Heart left ventricle (tissue), 16 donors: ENCODE data around the gene PSMD3. TPM values are rescaled to one million over a fixed set of nuclear protein-coding genes. Genes with fewer than 3 reads are reported as not detected.

Experiments
- ATAC-seq, 4 donors: fragments of 200-7000 bp; cut with Tn5 transposase; one replicate each; pipeline ENCODE4 v1.9.1; 2020 to 2022; ENCODE audit warnings: moderate library complexity in 4 of 4, mild to moderate bottlenecking in 3 of 4, moderate number of reproducible peaks in 1 of 4
- DNase-seq, 5 donors: peaks; one replicate each; pipeline ENCODE4 v3.0.0-alpha.2; 2020
- H3K27ac ChIP-seq, 12 donors: fragments of 200-600 bp; sonication (generic) in 4 of 12; one replicate each; pipeline versions ENCODE4 v1.5.0 to v1.8.0; 2016 to 2022; ENCODE audit warnings: mild to moderate bottlenecking in 2 of 12
- H3K27me3 ChIP-seq, 9 donors: fragments of 200-600 bp; sonication (generic) in 2 of 9; one replicate each; pipeline versions ENCODE4 v1.5.1 to v1.8.0; 2016 to 2022; ENCODE audit warnings: mild to moderate bottlenecking in 3 of 9
- H3K36me3 ChIP-seq, 9 donors: fragments of 200-600 bp; sonication (generic) in 2 of 9; one replicate each; pipeline versions ENCODE4 v1.5.0 to v1.8.0; 2018 to 2022; ENCODE audit warnings: mild to moderate bottlenecking in 2 of 9
- H3K4me1 ChIP-seq, 12 donors: fragments of 200-600 bp; sonication (generic) in 4 of 12; one replicate each; pipeline versions ENCODE4 v1.5.0 to v1.8.0; 2016 to 2022; ENCODE audit warnings: mild to moderate bottlenecking in 3 of 12
- H3K4me3 ChIP-seq, 12 donors: fragments of 200-600 bp; sonication (generic) in 4 of 12; one replicate each; pipeline versions ENCODE4 v1.5.0 to v1.8.0; 2017 to 2022; ENCODE audit warnings: mild to moderate bottlenecking in 9 of 12, moderate library complexity in 4 of 12
- H3K9me3 ChIP-seq, 12 donors: fragments of 200-600 bp; sonication (generic) in 4 of 12; one replicate each; pipeline versions ENCODE4 v1.5.0 to v1.8.0; 2016 to 2022; ENCODE audit warnings: mild to moderate bottlenecking in 1 of 12
- CTCF ChIP-seq, 12 donors: fragments of 200-600 bp; sonication (generic) in 4 of 12; IDR thresholded peaks; one replicate each; pipeline versions ENCODE4 v1.5.0 to v1.8.0; 2018 to 2022; ENCODE audit warnings: antibody characterized with exemption in 12 of 12, mild to moderate bottlenecking in 5 of 12
- POLR2A ChIP-seq, 2 donors: fragments of 450-650 bp; IDR thresholded peaks; one replicate each; pipeline ENCODE4 v1.6.1; 2017; ENCODE audit warnings: antibody characterized with exemption in 2 of 2, mild to moderate bottlenecking in 2 of 2, moderate library complexity in 2 of 2
- WGBS, 4 donors: extraction: QIAGEN DNeasy Blood & Tissue Kit in 2 of 4; methylation state at CpG; one replicate each; pipeline versions ENCODE4 v1.1.5 to v1.1.7; 2013 to 2018; 5-methylcytosine and 5-hydroxymethylcytosine counted together
- intact Hi-C, 10 donors: fragments of 100-400 bp; cut with DNase I; formaldehyde crosslinking; loops; one replicate each; pipeline versions ENCODE4 v1.11.1 to v1.14.2; 2022
- polyA plus RNA-seq, 2 donors: library from polyadenylated mRNA; stranded (reverse); fragments of 200-250 nt; gene quantifications; one replicate each; pipeline ENCODE4 v1.2.3, GENCODE V29; 2013
- total RNA-seq, 9 donors: library from RNA; depleted of rRNA in 2 of 9; stranded (reverse); fragments of >200 nt in 2 of 9; fragmentation: NEBNext Ultra II Directional in 3 of 9; extraction: Animal tissue kit (Norgen Biotek cat#: 25700) in 3 of 9; gene quantifications; one replicate each; pipeline versions ENCODE4 v1.1.0 to v1.2.4, GENCODE V29; 2016 to 2023
- donor health status: ischemic (EF 13 %, LVEDD 7.1; RV severe dilation, severe dysfunction).
- donor health status: healthy with polysubstance abuse.
- donor health status: DM: no; HTN: yes; CAD: no.
- donor health status: DM: no; HTN: no; CAD: no.
- donor health status: ischemic (EF 25% LVEDD 6.9; RV normal size, moderate dysfunction).
- donor health status: ischemic (EF 25% LVEDD 5.7; RV mildly dilated, moderate dysfunction).
- donor health status: healthy.
- donor health status: DM: yes; HTN: yes; CAD: no.
- donor health status: ischemic (EF 35%, LVEDD 5.7; RV mildly dilated, moderate dysfunction).
- donor health status: nonischemic (EF 11% LVEDD 7.7; RV severe dilation, severe dysfunction).
- donor health status: DM: yes; HTN: yes; CAD: no.
- donor health status: PGD.
- donor health status: ischemic (EF 29% LVEDD 5.4; RV normal size, mild dysfunction).
- donor health status: nonischemic (EF 23%, LVEDD 6.1; RV moderate dilation, normal function).

Gene PSMD3
- total and polyA plus RNA-seq, 11 donors, result 68.9 to 142 (median 83.3) TPM

- DNase-seq (peak in 2 of 5 donors; percentile 2 to 4), ATAC-seq (no peak)
- Histone ChIP-seq H3K9me3 (no peaks in the 10 kb centered on the region), H3K4me3 (no peak overlapping the region), H3K27ac (no peak overlapping the region), H3K27me3 (no peaks in the 10 kb centered on the region), H3K4me1 (peaks cover 0 to 35% (median 13%) of the 10 kb centered on the region in 12 donors), H3K36me3 (peaks cover 0 to 74% (median 68%) of the 10 kb centered on the region in 9 donors)
- intact Hi-C loops, result loop anchor here in 6 of 10 donors (5.0 to 10.0 kb wide), 4 partner anchors 43 to 133 kb away; no protein-coding TSS in a partner anchor
- no peak for TF ChIP-seq POLR2A (IDR thresholded peaks at IDR 0.05)
- TF ChIP-seq CTCF (IDR thresholded peaks at IDR 0.05), result no peak
- WGBS, 4 donors, result 74 to 83% (median 76%) methylated on average over 8 of the region's 8 CpGs
Observed at GRCh38 chr17:40034426-40035161, 54.0 kb downstream of the PSMD3 start.

- TF ChIP-seq CTCF (IDR thresholded peaks at IDR 0.05) (peak in 11 of 12 donors; percentile 30 to 61 (median 47)), POLR2A (IDR thresholded peaks at IDR 0.05) (no peak)
- peaks cover 0 to 68% (median 62%) of the 10 kb centered on the region in 9 donors for H3K36me3 ChIP-seq
- intact Hi-C loops, result loop anchor here in 5 of 10 donors (5.0 to 10.0 kb wide), 4 partner anchors 42 to 132 kb away; no protein-coding TSS in a partner anchor
- H3K4me3 ChIP-seq, result no peak overlapping the region
- H3K27ac ChIP-seq, result no peak overlapping the region
- DNase-seq (peak in 1 of 5 donors; percentile 33), ATAC-seq (peak in 1 of 4 donors; percentile 14)
- H3K27me3 ChIP-seq, result no peaks in the 10 kb centered on the region
- whole genome bisulfite sequencing, 4 donors, result 33 to 50% (median 38%) methylated on average over 2 to 12 of the region's 12 CpGs
- no peaks in the 10 kb centered on the region for H3K9me3 ChIP-seq
- H3K4me1 ChIP-seq, result peaks cover 0 to 35% (median 13%) of the 10 kb centered on the region in 12 donors
Observed at GRCh38 chr17:40035162-40035559, 54.6 kb downstream of the PSMD3 start.

- TF ChIP-seq POLR2A (IDR thresholded peaks at IDR 0.05) (no peak), CTCF (IDR thresholded peaks at IDR 0.05) (peak; percentile 49 to 85 (median 76))
- Histone ChIP-seq H3K4me1 (peaks cover 0 to 26% (median 12%) of the 10 kb centered on the region in 12 donors), H3K36me3 (peaks cover 0 to 49% (median 37%) of the 10 kb centered on the region in 9 donors), H3K27ac (peak overlapping the region; percentile 38 to 88 (median 77)), H3K9me3 (no peaks in the 10 kb centered on the region), H3K4me3 (peak overlapping the region in 2 of 12 donors; percentile 9 to 16), H3K27me3 (no peaks in the 10 kb centered on the region)
- WGBS, 4 donors, result 14 to 21% (median 16%) methylated on average over 11 of the region's 11 CpGs
- DNase-seq (peak; percentile 69 to 86 (median 82)), ATAC-seq (peak; percentile 95 to 98 (median 96))
- intact Hi-C loops, result loop anchor here in 6 of 10 donors (1.0 to 10.0 kb wide), 6 partner anchors 23 to 128 kb away; partner anchors contain the start of gene THRA (in 1 of the 6)
Observed at GRCh38 chr17:40038882-40039513, 58.4 kb downstream of the PSMD3 start.

- no peak overlapping the region for H3K27ac ChIP-seq
- no peaks in the 10 kb centered on the region for H3K27me3 ChIP-seq
- TF ChIP-seq CTCF (IDR thresholded peaks at IDR 0.05), result no peak
- no peak for TF ChIP-seq POLR2A (IDR thresholded peaks at IDR 0.05)
- intact Hi-C loops, result loop anchor here in 1 of 10 donors (5.0 kb wide), 1 partner anchor 36 kb away; no protein-coding TSS in a partner anchor
- peaks cover 0 to 45% (median 33%) of the 10 kb centered on the region in 9 donors for H3K36me3 ChIP-seq
- H3K9me3 ChIP-seq, result no peaks in the 10 kb centered on the region
- ATAC-seq (no peak), DNase-seq (no peak)
- peaks cover 0 to 18% (median 11%) of the 10 kb centered on the region in 12 donors for H3K4me1 ChIP-seq
- H3K4me3 ChIP-seq, result no peak overlapping the region
- 88 to 96% (median 94%) methylated on average over 2 of the region's 2 CpGs for WGBS, 4 donors
Observed at GRCh38 chr17:40041196-40041595, 60.6 kb downstream of the PSMD3 start.
